Heart left ventricle (tissue), 16 donors: Measurements from ENCODE around the gene DIO2. TPM values are rescaled to one million over a fixed set of nuclear protein-coding genes. Genes with fewer than 3 reads are reported as not detected.

ENCODE experiments used
- ATAC-seq, 4 donors: fragments of 200-7000 bp; cut with Tn5 transposase; one replicate each; pipeline ENCODE4 v1.9.1; 2020 to 2022; ENCODE audit warnings: moderate library complexity in 4 of 4, mild to moderate bottlenecking in 3 of 4, moderate number of reproducible peaks in 1 of 4
- DNase-seq, 5 donors: peaks; one replicate each; pipeline ENCODE4 v3.0.0-alpha.2; 2020
- H3K27ac ChIP-seq, 12 donors: fragments of 200-600 bp; sonication (generic) in 4 of 12; one replicate each; pipeline versions ENCODE4 v1.5.0 to v1.8.0; 2016 to 2022; ENCODE audit warnings: mild to moderate bottlenecking in 2 of 12
- H3K27me3 ChIP-seq, 9 donors: fragments of 200-600 bp; sonication (generic) in 2 of 9; one replicate each; pipeline versions ENCODE4 v1.5.1 to v1.8.0; 2016 to 2022; ENCODE audit warnings: mild to moderate bottlenecking in 3 of 9
- H3K36me3 ChIP-seq, 9 donors: fragments of 200-600 bp; sonication (generic) in 2 of 9; one replicate each; pipeline versions ENCODE4 v1.5.0 to v1.8.0; 2018 to 2022; ENCODE audit warnings: mild to moderate bottlenecking in 2 of 9
- H3K4me1 ChIP-seq, 12 donors: fragments of 200-600 bp; sonication (generic) in 4 of 12; one replicate each; pipeline versions ENCODE4 v1.5.0 to v1.8.0; 2016 to 2022; ENCODE audit warnings: mild to moderate bottlenecking in 3 of 12
- H3K4me3 ChIP-seq, 12 donors: fragments of 200-600 bp; sonication (generic) in 4 of 12; one replicate each; pipeline versions ENCODE4 v1.5.0 to v1.8.0; 2017 to 2022; ENCODE audit warnings: mild to moderate bottlenecking in 9 of 12, moderate library complexity in 4 of 12
- H3K9me3 ChIP-seq, 12 donors: fragments of 200-600 bp; sonication (generic) in 4 of 12; one replicate each; pipeline versions ENCODE4 v1.5.0 to v1.8.0; 2016 to 2022; ENCODE audit warnings: mild to moderate bottlenecking in 1 of 12
- POLR2A ChIP-seq, 2 donors: fragments of 450-650 bp; IDR thresholded peaks; one replicate each; pipeline ENCODE4 v1.6.1; 2017; ENCODE audit warnings: antibody characterized with exemption in 2 of 2, mild to moderate bottlenecking in 2 of 2, moderate library complexity in 2 of 2
- WGBS, 4 donors: extraction: QIAGEN DNeasy Blood & Tissue Kit in 2 of 4; methylation state at CpG; one replicate each; pipeline versions ENCODE4 v1.1.5 to v1.1.7; 2013 to 2018; 5-methylcytosine and 5-hydroxymethylcytosine counted together
- intact Hi-C, 10 donors: fragments of 100-400 bp; cut with DNase I; formaldehyde crosslinking; loops; one replicate each; pipeline versions ENCODE4 v1.11.1 to v1.14.2; 2022
- polyA plus RNA-seq, 2 donors: library from polyadenylated mRNA; stranded (reverse); fragments of 200-250 nt; gene quantifications; one replicate each; pipeline ENCODE4 v1.2.3, GENCODE V29; 2013
- total RNA-seq, 9 donors: library from RNA; depleted of rRNA in 2 of 9; stranded (reverse); fragments of >200 nt in 2 of 9; fragmentation: NEBNext Ultra II Directional in 3 of 9; extraction: Animal tissue kit (Norgen Biotek cat#: 25700) in 3 of 9; gene quantifications; one replicate each; pipeline versions ENCODE4 v1.1.0 to v1.2.4, GENCODE V29; 2016 to 2023
- TF ChIP-seq, protein P1 (sequence below), 12 donors: fragments of 200-600 bp; sonication (generic) in 4 of 12; IDR thresholded peaks; one replicate each; pipeline versions ENCODE4 v1.5.0 to v1.8.0; 2018 to 2022; ENCODE audit warnings: antibody characterized with exemption in 12 of 12, mild to moderate bottlenecking in 5 of 12
- donor health status: ischemic (EF 13 %, LVEDD 7.1; RV severe dilation, severe dysfunction).
- donor health status: healthy with polysubstance abuse.
- donor health status: DM: no; HTN: yes; CAD: no.
- donor health status: DM: no; HTN: no; CAD: no.
- donor health status: ischemic (EF 25% LVEDD 6.9; RV normal size, moderate dysfunction).
- donor health status: ischemic (EF 25% LVEDD 5.7; RV mildly dilated, moderate dysfunction).
- donor health status: healthy.
- donor health status: DM: yes; HTN: yes; CAD: no.
- donor health status: ischemic (EF 35%, LVEDD 5.7; RV mildly dilated, moderate dysfunction).
- donor health status: nonischemic (EF 11% LVEDD 7.7; RV severe dilation, severe dysfunction).
- donor health status: DM: yes; HTN: yes; CAD: no.
- donor health status: PGD.
- donor health status: ischemic (EF 29% LVEDD 5.4; RV normal size, mild dysfunction).
- donor health status: nonischemic (EF 23%, LVEDD 6.1; RV moderate dilation, normal function).

The DIO2 gene
- total and polyA plus RNA-seq, 11 donors, result 0.29 to 30.9 (median 8.1) TPM

DNA sequence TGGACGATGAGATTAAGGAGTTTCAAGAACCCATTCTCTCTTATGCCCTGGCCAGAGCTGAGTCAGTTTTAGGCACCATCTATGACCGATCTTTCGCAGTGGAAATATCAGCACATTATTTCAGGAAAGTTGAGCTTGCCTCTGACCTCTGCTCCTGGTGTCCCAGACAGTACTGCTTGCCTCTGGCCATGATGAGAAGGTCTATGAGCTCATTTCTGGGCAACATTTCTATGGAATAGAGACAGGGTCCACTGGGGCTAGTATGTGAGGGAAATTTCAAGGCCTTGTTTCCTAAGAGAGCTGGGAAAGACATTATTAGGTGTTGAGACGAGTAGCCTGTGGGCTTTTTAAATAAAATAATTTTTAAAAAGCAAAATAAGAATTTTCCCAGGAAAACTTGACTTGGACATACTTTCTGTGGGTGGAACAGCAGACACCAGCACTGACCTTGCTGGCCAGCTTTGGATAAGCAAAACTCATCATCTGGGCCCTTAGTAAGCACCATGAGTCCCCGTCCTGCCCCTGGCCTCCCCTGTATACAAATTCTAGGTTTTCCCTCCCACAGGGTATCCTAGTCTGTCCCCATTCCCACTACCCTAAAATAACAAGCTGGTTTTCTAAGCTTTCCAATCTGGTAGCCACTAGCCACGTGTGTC lies 43.4 kb downstream of the DIO2 start:
- DNase-seq (peak in 3 of 5 donors; percentile 30 to 54 (median 32)), ATAC-seq (peak; percentile 82 to 95 (median 92))
- TF ChIP-seq POLR2A (IDR thresholded peaks at IDR 0.05), result no peak
- TF ChIP-seq, protein P1, sequence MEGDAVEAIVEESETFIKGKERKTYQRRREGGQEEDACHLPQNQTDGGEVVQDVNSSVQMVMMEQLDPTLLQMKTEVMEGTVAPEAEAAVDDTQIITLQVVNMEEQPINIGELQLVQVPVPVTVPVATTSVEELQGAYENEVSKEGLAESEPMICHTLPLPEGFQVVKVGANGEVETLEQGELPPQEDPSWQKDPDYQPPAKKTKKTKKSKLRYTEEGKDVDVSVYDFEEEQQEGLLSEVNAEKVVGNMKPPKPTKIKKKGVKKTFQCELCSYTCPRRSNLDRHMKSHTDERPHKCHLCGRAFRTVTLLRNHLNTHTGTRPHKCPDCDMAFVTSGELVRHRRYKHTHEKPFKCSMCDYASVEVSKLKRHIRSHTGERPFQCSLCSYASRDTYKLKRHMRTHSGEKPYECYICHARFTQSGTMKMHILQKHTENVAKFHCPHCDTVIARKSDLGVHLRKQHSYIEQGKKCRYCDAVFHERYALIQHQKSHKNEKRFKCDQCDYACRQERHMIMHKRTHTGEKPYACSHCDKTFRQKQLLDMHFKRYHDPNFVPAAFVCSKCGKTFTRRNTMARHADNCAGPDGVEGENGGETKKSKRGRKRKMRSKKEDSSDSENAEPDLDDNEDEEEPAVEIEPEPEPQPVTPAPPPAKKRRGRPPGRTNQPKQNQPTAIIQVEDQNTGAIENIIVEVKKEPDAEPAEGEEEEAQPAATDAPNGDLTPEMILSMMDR (IDR thresholded peaks at IDR 0.05), result no peak
- peak overlapping the region in 8 of 12 donors; percentile 8 to 74 (median 54) for H3K27ac ChIP-seq
- no peaks in the 10 kb centered on the region for H3K36me3 ChIP-seq
- H3K9me3 ChIP-seq, result no peaks in the 10 kb centered on the region
- H3K4me1 ChIP-seq, result peaks cover 0 to 8% (median 0%) of the 10 kb centered on the region in 12 donors
- intact Hi-C loops, result no loop called here
- WGBS, 4 donors, result 58 to 71% (median 65%) methylated on average over 6 of the region's 6 CpGs
- H3K27me3 ChIP-seq, result no peaks in the 10 kb centered on the region
- H3K4me3 ChIP-seq, result no peak overlapping the region

DNA sequence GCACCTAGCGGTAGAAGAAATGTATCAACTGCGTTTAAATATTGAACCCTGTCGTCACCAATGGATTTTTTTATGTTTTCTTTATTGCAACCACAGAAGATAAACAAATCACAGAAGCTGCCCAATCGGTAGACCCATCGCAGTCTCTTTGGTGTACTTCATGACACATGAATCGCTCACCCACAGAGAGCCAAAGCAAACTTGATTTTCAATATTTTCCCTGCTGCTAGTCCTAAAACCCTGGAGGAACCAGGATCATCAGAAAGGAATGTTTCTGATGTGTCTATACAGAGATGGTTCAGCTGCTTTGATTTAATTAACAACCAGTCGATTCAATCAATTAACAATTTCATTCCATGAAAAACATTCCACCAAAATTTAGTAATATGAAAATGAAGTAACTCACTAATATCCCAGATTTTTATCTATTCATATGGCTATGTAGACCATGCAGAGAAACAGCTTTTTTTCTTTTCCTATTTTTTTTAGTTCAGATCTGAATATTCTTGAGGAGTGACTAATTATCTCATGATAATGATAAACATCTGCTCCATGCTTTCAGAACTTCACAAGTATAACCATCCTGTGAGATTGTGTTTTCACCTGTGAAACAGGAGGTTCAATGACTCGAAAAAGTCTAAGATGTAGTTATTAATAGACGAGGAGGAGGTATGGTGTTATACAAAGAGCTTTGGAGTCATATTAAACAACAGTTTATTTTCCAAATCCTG lies 46.1 kb downstream of the DIO2 start:
- intact Hi-C loops, result no loop called here
- no peaks in the 10 kb centered on the region for H3K27me3 ChIP-seq
- no peaks in the 10 kb centered on the region for H3K9me3 ChIP-seq
- no peak overlapping the region for H3K4me3 ChIP-seq
- H3K36me3 ChIP-seq, result no peaks in the 10 kb centered on the region
- WGBS, 4 donors, result 77 to 83% (median 80%) methylated on average over 9 of the region's 9 CpGs
- TF ChIP-seq POLR2A (IDR thresholded peaks at IDR 0.05), result no peak
- TF ChIP-seq, protein P1 (IDR thresholded peaks at IDR 0.05), result no peak
- no peak for DNase-seq
- H3K27ac ChIP-seq, result peak overlapping the region in 2 of 12 donors; percentile 4 to 45
- peak in 1 of 4 donors; percentile 62 for ATAC-seq
- H3K4me1 ChIP-seq, result peaks cover 0 to 8% (median 0%) of the 10 kb centered on the region in 12 donors

DNA sequence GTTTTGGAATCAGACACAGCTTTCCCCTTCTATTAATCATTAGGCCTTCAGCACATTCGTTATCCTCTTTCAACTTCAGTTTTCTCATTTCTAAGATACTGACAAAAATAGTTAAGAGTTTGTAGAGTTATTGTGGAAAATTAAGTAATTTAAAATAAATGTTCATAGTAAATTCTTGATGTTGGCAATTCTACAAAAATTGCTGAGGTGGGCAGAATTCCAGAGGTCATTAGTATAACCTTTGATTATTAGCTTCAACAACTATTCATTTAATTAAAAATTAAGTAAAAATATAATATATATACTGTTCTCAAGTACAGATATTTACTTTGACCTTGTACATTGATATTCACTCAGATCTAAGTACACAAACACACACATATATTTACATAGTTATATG lies 58.5 kb downstream of the DIO2 start:
- TF ChIP-seq POLR2A (IDR thresholded peaks at IDR 0.05), result no peak
- TF ChIP-seq, protein P1 (IDR thresholded peaks at IDR 0.05), result no peak
- Histone ChIP-seq H3K36me3 (no peaks in the 10 kb centered on the region), H3K4me3 (no peak overlapping the region), H3K9me3 (no peaks in the 10 kb centered on the region), H3K4me1 (no peaks in the 10 kb centered on the region), H3K27me3 (no peaks in the 10 kb centered on the region), H3K27ac (no peak overlapping the region)
- no peak for DNase-seq
- ATAC-seq, result no peak
- intact Hi-C loops, result no loop called here
- WGBS, 4 donors, result 57 to 76% (median 71%) methylated on average over 1 of the region's 1 CpG

DNA sequence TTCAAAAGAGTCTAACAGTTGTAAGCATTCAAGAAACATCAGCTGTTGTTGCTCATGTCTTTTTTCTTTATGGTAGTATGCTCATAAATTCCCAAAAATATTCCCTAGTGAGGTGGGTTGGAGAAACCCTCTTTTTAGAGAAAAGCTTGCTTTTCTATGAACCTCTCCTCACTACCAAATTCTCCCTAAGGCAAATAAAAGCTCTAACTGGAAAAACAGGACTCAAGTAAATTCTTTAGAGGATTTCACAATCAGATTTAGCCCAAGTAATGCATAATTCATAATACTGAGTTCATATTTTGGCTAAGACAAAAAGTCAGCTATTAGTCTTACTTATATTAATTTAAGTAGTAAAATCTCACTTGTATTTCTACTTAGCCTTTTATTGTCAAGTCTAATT lies 59.1 kb downstream of the DIO2 start:
- Histone ChIP-seq H3K4me3 (no peak overlapping the region), H3K36me3 (no peaks in the 10 kb centered on the region), H3K9me3 (no peaks in the 10 kb centered on the region), H3K27ac (peak overlapping the region in 2 of 12 donors; percentile 2 to 22), H3K4me1 (no peaks in the 10 kb centered on the region), H3K27me3 (no peaks in the 10 kb centered on the region)
- DNase-seq (no peak), ATAC-seq (no peak)
- TF ChIP-seq POLR2A (IDR thresholded peaks at IDR 0.05), result no peak
- TF ChIP-seq, protein P1 (IDR thresholded peaks at IDR 0.05), result no peak
- intact Hi-C loops, result no loop called here
